ENCODE measurements around the gene FNDC3B. TPM values are rescaled to one million over a fixed set of nuclear protein-coding genes. Genes with fewer than 3 reads are reported as not detected.

Gene FNDC3B
- total and polyA plus RNA-seq, 2 of the 8 experiments (the other 6 are each of a cell fraction or from before 2014, with no cell fraction given) = 14.1 to 44.4 TPM

DNA sequence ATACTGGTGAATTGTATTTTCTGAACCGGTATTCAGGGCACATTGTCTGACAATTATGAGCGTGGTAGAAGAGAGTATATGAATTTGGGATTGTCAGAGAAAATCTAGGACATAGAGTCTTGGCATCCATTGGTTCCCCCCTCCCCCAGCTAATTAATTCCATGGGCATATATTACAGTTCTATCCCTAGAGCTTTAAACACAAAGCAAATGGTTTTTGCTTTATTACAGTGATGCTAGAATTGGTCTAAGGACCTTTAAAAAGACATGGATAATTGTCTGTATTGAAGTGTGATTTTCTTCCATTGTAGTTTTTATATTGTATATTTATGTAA is 91.3 kb downstream of the FNDC3B start:
- Histone ChIP-seq H3K23me2 (ENCODE audit: low read depth, low read length) (no peaks in the 10 kb centered on the region), H3K23ac (ENCODE audit: insufficient read length) (no peak overlapping the region), H4K91ac (replicated peaks; ENCODE audit: insufficient read length, low read length) (no peak overlapping the region), H4K5ac (ENCODE audit: insufficient read length, low read depth, low read length) (no peak overlapping the region), H3K4me1 (replicated peaks in 1 of 4; ENCODE audit: control insufficient read depth in 3 of 4, insufficient read depth in 4 of 4, low read length in 3 of 4) (peaks cover 0 to 6% (median 4%) of the 10 kb centered on the region in 4 experiments; a peak in 6 of 7 replicates), H3K4ac (replicated peaks; ENCODE audit: insufficient read length, low read depth, low read length) (no peak overlapping the region), H3K27me3 (replicated peaks in 1 of 4; ENCODE audit: control insufficient read depth in 3 of 4, extremely low read depth in 1 of 4, insufficient read depth in 3 of 4, low read length in 3 of 4) (no peaks in the 10 kb centered on the region), H4K20me1 (replicated peaks in 1 of 2; ENCODE audit: control insufficient read depth in 1 of 2, insufficient read depth in 2 of 2, low read length in 2 of 2) (no peaks in the 10 kb centered on the region), H3K9me3 (ENCODE audit: insufficient read depth in 2 of 2, low read depth in 1 of 2, low read length in 1 of 2) (no peaks in the 10 kb centered on the region), H2BK20ac (ENCODE audit: low read length) (no peak overlapping the region), H3K27ac (ENCODE audit: low read depth, low read length) (no peak overlapping the region), H2BK120ac (replicated peaks; ENCODE audit: low read depth, low read length) (peak overlapping the region; percentile 47), H3K36me3 (ENCODE audit: control insufficient read depth in 2 of 4, insufficient read depth in 4 of 4, low read length in 3 of 4) (peaks cover 0 to 3% (median 1%) of the 10 kb centered on the region in 4 experiments; a peak in 3 of 8 replicates), H4K8ac (ENCODE audit: extremely low read depth, insufficient read depth, low read length) (no peak overlapping the region), H3K79me2 (ENCODE audit: control insufficient read depth in 1 of 2, insufficient read depth in 2 of 2, low read length in 2 of 2) (peaks cover 0 to 60% of the 10 kb centered on the region in 2 experiments), H3K4me3 (ENCODE audit: extremely low read depth in 1 of 4, insufficient read depth in 2 of 4, low read depth in 3 of 4, low read length in 4 of 4) (no peak overlapping the region), H3K4me2 (ENCODE audit: insufficient read depth in 1 of 2, low read depth in 2 of 2, low read length in 2 of 2) (no peak overlapping the region), H2BK15ac (ENCODE audit: low read length) (no peak overlapping the region), H2AFZ (ENCODE audit: low read length) (no peak overlapping the region), H2BK12ac (ENCODE audit: low read depth, low read length) (no peak overlapping the region), H3K56ac (replicated peaks; ENCODE audit: insufficient read length, low read depth, low read length) (no peak overlapping the region), H3K18ac (ENCODE audit: extremely low read depth, low read length) (no peak overlapping the region), H2AK5ac (ENCODE audit: low read depth, low read length) (no peak overlapping the region), H3K14ac (ENCODE audit: insufficient read length) (no peak overlapping the region), H3K79me1 (ENCODE audit: low read depth, low read length) (peaks cover 5% of the 10 kb centered on the region; the same call in 1 of the 2 replicates), H2BK5ac (ENCODE audit: low read depth, low read length) (no peak overlapping the region), H3K9ac (replicated peaks in 1 of 4; ENCODE audit: extremely low read depth in 1 of 4, low read depth in 3 of 4, low read length in 3 of 4) (no peak overlapping the region)
- FAIRE-seq (no peak), DNase-seq (ENCODE audit: low read depth in 1 of 2, low spot score in 2 of 2) (no peak)
- ChIA-PET POLR2A (ENCODE audit: partially characterized antibody) (no interaction called here), CTCF (ENCODE audit: partially characterized antibody) (interaction anchor here (1.1 to 1.5 kb wide), 2 partner anchors 11 to 201 kb away, joined by 3 read pairs; no protein-coding TSS in a partner anchor)
- WGBS, 2 experiments (ENCODE audit: extremely low coverage in 1 of 2, insufficient coverage in 1 of 2, insufficient read length in 1 of 2, insufficient replicate concordance in 2 of 2, low coverage in 1 of 2, low lambda C conversion rate in 2 of 2, missing lambda C conversion rate in 1 of 2) = 95% methylated on average over 2 of the region's 2 CpGs; no CpG with 5 or more reads in 1 of the 2 experiments
- TF ChIP-seq CBX5 (IDR thresholded peaks at IDR 0.05; ENCODE audit: low read depth, low read length) (no peak), YY1 (IDR thresholded peaks at IDR 0.05; ENCODE audit: low read depth, low read length) (no peak), POLR2A (IDR thresholded peaks at IDR 0.05; ENCODE audit: control extremely low read depth in 1 of 2, low read depth in 2 of 2, low read length in 2 of 2) (no peak), CHD2 (IDR thresholded peaks at IDR 0.05; ENCODE audit: low read length) (no peak), SIRT6 (IDR thresholded peaks at IDR 0.05; ENCODE audit: low read length) (no peak), SRF (IDR thresholded peaks at IDR 0.05; ENCODE audit: low read depth, low read length) (no peak), ATF3 (IDR thresholded peaks at IDR 0.05; ENCODE audit: insufficient read depth, low read depth, low read length) (no peak), NRF1 (IDR thresholded peaks at IDR 0.05; ENCODE audit: low read depth, low read length) (no peak), HDAC2 (IDR thresholded peaks at IDR 0.05; ENCODE audit: borderline replicate concordance in 1 of 2, low read depth in 2 of 2, low read length in 2 of 2) (no peak)
